ENCODE measurements around the gene EPHA2.

DNA sequence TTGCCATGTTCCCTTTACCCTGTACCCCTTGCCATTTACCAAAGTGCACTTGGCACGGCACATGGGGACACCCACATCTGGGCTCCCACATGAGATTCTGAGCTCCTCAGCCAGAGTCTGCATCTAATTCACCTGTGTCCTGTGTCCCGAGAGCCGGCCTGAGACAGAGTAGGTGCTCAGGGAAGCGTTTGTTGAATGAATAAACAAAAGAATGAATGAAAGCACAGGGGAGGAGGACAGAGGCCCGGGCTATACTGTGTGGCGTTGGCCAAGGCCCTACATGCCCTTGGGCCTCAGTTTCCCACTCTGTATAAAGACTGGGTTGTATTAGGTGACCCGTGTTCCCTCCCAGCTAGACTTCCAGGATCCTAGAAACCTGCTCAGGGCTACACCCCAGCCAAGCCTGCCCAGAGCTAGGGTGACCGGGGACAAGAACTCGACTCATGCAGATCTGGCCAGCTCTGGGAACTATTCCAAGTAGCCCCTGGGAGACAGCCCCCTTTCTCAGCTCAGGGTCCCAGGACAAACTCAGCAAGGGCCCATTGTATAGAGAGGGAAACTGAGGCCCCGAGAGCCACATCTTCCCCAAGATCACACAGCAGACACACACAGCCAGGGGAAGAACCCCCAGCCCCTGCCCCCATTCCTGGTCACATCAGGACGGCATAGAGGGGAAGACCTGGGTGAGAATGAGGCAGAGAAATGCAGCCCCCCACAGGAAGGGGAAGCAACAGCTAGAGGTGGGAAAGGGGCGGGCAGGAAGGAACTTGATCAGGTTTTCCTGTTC, 6.0 kb downstream of the EPHA2 start:
- TF ChIP-seq, protein P1, sequence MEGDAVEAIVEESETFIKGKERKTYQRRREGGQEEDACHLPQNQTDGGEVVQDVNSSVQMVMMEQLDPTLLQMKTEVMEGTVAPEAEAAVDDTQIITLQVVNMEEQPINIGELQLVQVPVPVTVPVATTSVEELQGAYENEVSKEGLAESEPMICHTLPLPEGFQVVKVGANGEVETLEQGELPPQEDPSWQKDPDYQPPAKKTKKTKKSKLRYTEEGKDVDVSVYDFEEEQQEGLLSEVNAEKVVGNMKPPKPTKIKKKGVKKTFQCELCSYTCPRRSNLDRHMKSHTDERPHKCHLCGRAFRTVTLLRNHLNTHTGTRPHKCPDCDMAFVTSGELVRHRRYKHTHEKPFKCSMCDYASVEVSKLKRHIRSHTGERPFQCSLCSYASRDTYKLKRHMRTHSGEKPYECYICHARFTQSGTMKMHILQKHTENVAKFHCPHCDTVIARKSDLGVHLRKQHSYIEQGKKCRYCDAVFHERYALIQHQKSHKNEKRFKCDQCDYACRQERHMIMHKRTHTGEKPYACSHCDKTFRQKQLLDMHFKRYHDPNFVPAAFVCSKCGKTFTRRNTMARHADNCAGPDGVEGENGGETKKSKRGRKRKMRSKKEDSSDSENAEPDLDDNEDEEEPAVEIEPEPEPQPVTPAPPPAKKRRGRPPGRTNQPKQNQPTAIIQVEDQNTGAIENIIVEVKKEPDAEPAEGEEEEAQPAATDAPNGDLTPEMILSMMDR (IDR thresholded peaks at IDR 0.05) = no peak
- TF ChIP-seq CBX2 (IDR thresholded peaks at IDR 0.05; ENCODE audit: borderline replicate concordance, low read depth) (no peak), MYC (IDR thresholded peaks at IDR 0.05; ENCODE audit: borderline replicate concordance, low read length) (no peak), EP300 (IDR thresholded peaks at IDR 0.05) (no peak), KDM1A (IDR thresholded peaks at IDR 0.05; ENCODE audit: low read depth) (no peak), NR3C1 (IDR thresholded peaks at IDR 0.05) (no peak)
- TF ChIP-seq, protein P2, sequence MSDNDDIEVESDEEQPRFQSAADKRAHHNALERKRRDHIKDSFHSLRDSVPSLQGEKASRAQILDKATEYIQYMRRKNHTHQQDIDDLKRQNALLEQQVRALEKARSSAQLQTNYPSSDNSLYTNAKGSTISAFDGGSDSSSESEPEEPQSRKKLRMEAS (IDR thresholded peaks at IDR 0.05) = no peak
- TF ChIP-seq, protein P3, sequence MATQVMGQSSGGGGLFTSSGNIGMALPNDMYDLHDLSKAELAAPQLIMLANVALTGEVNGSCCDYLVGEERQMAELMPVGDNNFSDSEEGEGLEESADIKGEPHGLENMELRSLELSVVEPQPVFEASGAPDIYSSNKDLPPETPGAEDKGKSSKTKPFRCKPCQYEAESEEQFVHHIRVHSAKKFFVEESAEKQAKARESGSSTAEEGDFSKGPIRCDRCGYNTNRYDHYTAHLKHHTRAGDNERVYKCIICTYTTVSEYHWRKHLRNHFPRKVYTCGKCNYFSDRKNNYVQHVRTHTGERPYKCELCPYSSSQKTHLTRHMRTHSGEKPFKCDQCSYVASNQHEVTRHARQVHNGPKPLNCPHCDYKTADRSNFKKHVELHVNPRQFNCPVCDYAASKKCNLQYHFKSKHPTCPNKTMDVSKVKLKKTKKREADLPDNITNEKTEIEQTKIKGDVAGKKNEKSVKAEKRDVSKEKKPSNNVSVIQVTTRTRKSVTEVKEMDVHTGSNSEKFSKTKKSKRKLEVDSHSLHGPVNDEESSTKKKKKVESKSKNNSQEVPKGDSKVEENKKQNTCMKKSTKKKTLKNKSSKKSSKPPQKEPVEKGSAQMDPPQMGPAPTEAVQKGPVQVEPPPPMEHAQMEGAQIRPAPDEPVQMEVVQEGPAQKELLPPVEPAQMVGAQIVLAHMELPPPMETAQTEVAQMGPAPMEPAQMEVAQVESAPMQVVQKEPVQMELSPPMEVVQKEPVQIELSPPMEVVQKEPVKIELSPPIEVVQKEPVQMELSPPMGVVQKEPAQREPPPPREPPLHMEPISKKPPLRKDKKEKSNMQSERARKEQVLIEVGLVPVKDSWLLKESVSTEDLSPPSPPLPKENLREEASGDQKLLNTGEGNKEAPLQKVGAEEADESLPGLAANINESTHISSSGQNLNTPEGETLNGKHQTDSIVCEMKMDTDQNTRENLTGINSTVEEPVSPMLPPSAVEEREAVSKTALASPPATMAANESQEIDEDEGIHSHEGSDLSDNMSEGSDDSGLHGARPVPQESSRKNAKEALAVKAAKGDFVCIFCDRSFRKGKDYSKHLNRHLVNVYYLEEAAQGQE (IDR thresholded peaks at IDR 0.05) = no peak

Data from A549 (cell line).